ENCODE results near the gene ZFP90.

DNA sequence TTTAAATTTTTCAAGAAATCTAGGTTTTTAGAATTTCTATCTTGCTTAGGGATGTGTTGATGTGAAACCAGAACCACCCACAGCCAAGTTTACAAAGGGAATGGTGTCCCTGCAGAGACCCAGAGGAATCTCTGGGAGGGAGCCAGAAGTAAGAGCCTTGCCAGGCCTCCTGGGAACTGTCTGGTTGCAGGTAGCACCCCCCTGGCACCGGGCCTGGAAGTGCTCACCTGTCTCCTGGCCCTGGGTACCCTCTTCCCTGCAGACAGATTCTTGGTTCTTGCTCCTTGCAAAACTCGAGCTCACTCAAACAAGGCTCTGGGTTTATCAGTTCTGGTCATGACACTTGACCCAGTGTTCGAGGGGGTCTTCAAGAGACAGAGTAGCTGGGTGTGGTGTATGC is 24.6 kb upstream of the ZFP90 start:
- TF ChIP-seq, protein P1, sequence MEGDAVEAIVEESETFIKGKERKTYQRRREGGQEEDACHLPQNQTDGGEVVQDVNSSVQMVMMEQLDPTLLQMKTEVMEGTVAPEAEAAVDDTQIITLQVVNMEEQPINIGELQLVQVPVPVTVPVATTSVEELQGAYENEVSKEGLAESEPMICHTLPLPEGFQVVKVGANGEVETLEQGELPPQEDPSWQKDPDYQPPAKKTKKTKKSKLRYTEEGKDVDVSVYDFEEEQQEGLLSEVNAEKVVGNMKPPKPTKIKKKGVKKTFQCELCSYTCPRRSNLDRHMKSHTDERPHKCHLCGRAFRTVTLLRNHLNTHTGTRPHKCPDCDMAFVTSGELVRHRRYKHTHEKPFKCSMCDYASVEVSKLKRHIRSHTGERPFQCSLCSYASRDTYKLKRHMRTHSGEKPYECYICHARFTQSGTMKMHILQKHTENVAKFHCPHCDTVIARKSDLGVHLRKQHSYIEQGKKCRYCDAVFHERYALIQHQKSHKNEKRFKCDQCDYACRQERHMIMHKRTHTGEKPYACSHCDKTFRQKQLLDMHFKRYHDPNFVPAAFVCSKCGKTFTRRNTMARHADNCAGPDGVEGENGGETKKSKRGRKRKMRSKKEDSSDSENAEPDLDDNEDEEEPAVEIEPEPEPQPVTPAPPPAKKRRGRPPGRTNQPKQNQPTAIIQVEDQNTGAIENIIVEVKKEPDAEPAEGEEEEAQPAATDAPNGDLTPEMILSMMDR (IDR thresholded peaks at IDR 0.05) = no peak
- TF ChIP-seq POLR2A (IDR thresholded peaks at IDR 0.05) = no peak
